GM12892 (cell line): ENCODE data around the gene SCN2B.

Experiments used
- POLR2A ChIP-seq: IDR thresholded peaks from 2 replicates; pipeline ENCODE4 v1.6.1; 2011; ENCODE audit warnings: low read depth, low read length, control low read depth
- TAF1 ChIP-seq: IDR thresholded peaks from 2 replicates; pipeline ENCODE4 v1.6.1; 2011; ENCODE audit warnings: low read depth, mild to moderate bottlenecking, control low read depth, low read length, borderline replicate concordance

- no peak for TF ChIP-seq POLR2A
- no peak for TF ChIP-seq TAF1
These were observed 45.0 kb upstream of the SCN2B start for GRCh38 chr11:118221419-118221818.
